GM21360 (cell line): ENCODE results near the gene PHF14.
A peak's percentile ranks its signal among the peaks of the same experiment; 100 is the strongest.
"Not testable (repeated sequence)": the region's sequence is repeated elsewhere in the genome, so short reads cannot be mapped to it uniquely, and the experiment has no call there.

Source experiments
- ATAC-seq: cut with Tn5 transposase; IDR thresholded peaks from one replicate; pipeline ENCODE4 v1.9.1; 2021; ENCODE audit warnings: mild to moderate bottlenecking, moderate library complexity; ENCODE audit not compliant: unreplicated experiment

The PHF14 gene

GRCh38 chr7:10973061-10973941, at the start of gene PHF14:
PHF14 (plus strand) TSS chr7:10973872; CDS start chr7:10974324, 452 bp downstream.
- ATAC-seq, result peak; percentile 98

GRCh38 chr7:10924370-10924769, 49.3 kb upstream of the PHF14 start:
- no peak for ATAC-seq

- ATAC-seq, result not testable (repeated sequence)
These were observed 45.5 kb upstream of the PHF14 start for GRCh38 chr7:10928203-10928602.

GRCh38 chr7:10930551-10930950, 43.1 kb upstream of the PHF14 start:
- ATAC-seq, result no peak

GRCh38 chr7:10931161-10931560, 42.5 kb upstream of the PHF14 start:
- no peak for ATAC-seq

GRCh38 chr7:10934292-10934691, 39.4 kb upstream of the PHF14 start:
- ATAC-seq, result no peak

- no peak for ATAC-seq
These were observed 34.3 kb upstream of the PHF14 start for GRCh38 chr7:10939237-10939910.

- ATAC-seq, result peak; percentile 95
These were observed 33.6 kb upstream of the PHF14 start for GRCh38 chr7:10939911-10940703.

GRCh38 chr7:10940704-10941355, 32.8 kb upstream of the PHF14 start:
- no peak for ATAC-seq

- ATAC-seq, result no peak
These were observed 23.2 kb upstream of the PHF14 start for GRCh38 chr7:10950494-10950893.

- ATAC-seq, result not testable (repeated sequence)
These were observed 22.6 kb upstream of the PHF14 start for GRCh38 chr7:10950974-10951578.

GRCh38 chr7:10952588-10952987, 21.1 kb upstream of the PHF14 start:
- ATAC-seq, result no peak

- ATAC-seq, result not testable (repeated sequence)
These were observed 20.5 kb upstream of the PHF14 start for GRCh38 chr7:10953078-10953750.

GRCh38 chr7:10956528-10956927, 17.1 kb upstream of the PHF14 start:
- ATAC-seq, result no peak

- ATAC-seq, result not testable (repeated sequence)
These were observed 13.4 kb upstream of the PHF14 start for GRCh38 chr7:10960242-10960641.

- ATAC-seq, result not testable (repeated sequence)
These were observed 8.7 kb upstream of the PHF14 start for GRCh38 chr7:10965016-10965415.

- no peak for ATAC-seq
These were observed 1.5 kb upstream of the PHF14 start for GRCh38 chr7:10972174-10972573.

GRCh38 chr7:10973942-10974911, 555 bp downstream of the PHF14 start:
- ATAC-seq, result peak; percentile 23

GRCh38 chr7:10977113-10977512, 3.4 kb downstream of the PHF14 start:
- no peak for ATAC-seq
